A673 (cell line): ENCODE data around the gene CACNA2D2. TPM values are rescaled to one million over a fixed set of nuclear protein-coding genes. Genes with fewer than 3 reads are reported as not detected.

ENCODE experiments used
- BruUV-seq: library from RNA; stranded (reverse); fragments of 400-500 nt; replicated peaks from 2 replicates; lab custom pipeline; 2021; lab: Mats Ljungman, UMichigan
- CTCF ChIA-PET: fragments of 300-600 bp; sonication (Branson Sonifier 250); formaldehyde crosslinking; loops from one replicate; lab custom pipeline; 2022; ENCODE audit warnings: antibody characterized with exemption; lab: Charles Lee
- POLR2A ChIA-PET: fragments of 300-600 bp; sonication (Branson Sonifier 250); formaldehyde crosslinking; loops from one replicate; lab custom pipeline; 2022; ENCODE audit warnings: antibody characterized with exemption; ENCODE audit not compliant: low non-redundant PET; lab: Charles Lee
- DNase-seq: peaks from one replicate; pipeline ENCODE4 v3.0.0-alpha.2; 2015; ENCODE audit warnings: low spot score
- H3K27ac ChIP-seq: fragments of 200-600 bp; sonication (generic); 2 replicates; pipeline ENCODE4 v1.5.1; 2016; ENCODE audit warnings: mixed run types, low read depth, mild to moderate bottlenecking, mixed read lengths, antibody characterized with exemption, low read length; ENCODE audit not compliant: poor library complexity, severe bottlenecking
- H3K27me3 ChIP-seq: fragments of 200-600 bp; sonication (generic); replicated peaks from 2 replicates; pipeline ENCODE4 v1.6.1; 2017; ENCODE audit warnings: mixed run types, low read depth, mild to moderate bottlenecking, mixed read lengths, antibody characterized with exemption, low read length; ENCODE audit not compliant: insufficient read depth, poor library complexity
- H3K36me3 ChIP-seq: fragments of 200-600 bp; sonication (generic); 2 replicates; pipeline ENCODE4 v1.6.1; 2016; ENCODE audit warnings: mixed run types, mild to moderate bottlenecking, mixed read lengths, antibody characterized with exemption, low read length; ENCODE audit not compliant: insufficient read depth, poor library complexity, severe bottlenecking
- H3K4me1 ChIP-seq: fragments of 200-600 bp; sonication (generic); 2 replicates; pipeline ENCODE4 v1.6.1; 2017; ENCODE audit warnings: mixed run types, mild to moderate bottlenecking, mixed read lengths, antibody characterized with exemption, low read length; ENCODE audit not compliant: insufficient read depth, poor library complexity, severe bottlenecking
- H3K4me3 ChIP-seq: fragments of 200-600 bp; sonication (generic); 2 replicates; pipeline ENCODE4 v1.5.1; 2016; ENCODE audit warnings: low read depth, mixed run types, mild to moderate bottlenecking, mixed read lengths, low read length; ENCODE audit not compliant: poor library complexity, severe bottlenecking
- H3K9me3 ChIP-seq: fragments of 200-600 bp; sonication (generic); 2 replicates; pipeline ENCODE4 v1.6.1; 2016; ENCODE audit warnings: mixed run types, low read depth, mild to moderate bottlenecking, mixed read lengths, antibody characterized with exemption, low read length; ENCODE audit not compliant: poor library complexity, severe bottlenecking
- CTCF ChIP-seq: fragments of 300-800, 200-600 bp; sonication (generic); conservative IDR thresholded peaks from 2 replicates; pipeline ENCODE4 v1.5.1; 2017; ENCODE audit warnings: low read depth, mild to moderate bottlenecking, antibody characterized with exemption, low read length, moderate library complexity, mixed read lengths
- EZH2 ChIP-seq: fragments of 200-600 bp; sonication (generic); IDR thresholded peaks from 2 replicates; pipeline ENCODE4 v1.6.1; 2017; ENCODE audit warnings: borderline replicate concordance, low read depth, mild to moderate bottlenecking, mixed read lengths, antibody characterized with exemption, low read length; ENCODE audit not compliant: poor library complexity, severe bottlenecking
- intact Hi-C: fragments of 100-400 bp; cut with micrococcal nuclease; formaldehyde crosslinking; loops from one replicate; pipeline ENCODE4 v1.10.0; 2022; ENCODE audit not compliant: unreplicated experiment
- total RNA-seq: library from RNA; stranded (reverse); gene quantifications from 2 replicates; pipeline ENCODE4 v1.2.3, GENCODE V29; 2021

Gene CACNA2D2
- total RNA-seq, 1 experiment from 2014 or later = 0.17 TPM

- POLR2A ChIA-PET = no interaction called here
- Histone ChIP-seq H3K27ac (no peak overlapping the region), H3K4me3 (no peak overlapping the region), H3K4me1 (peaks cover 3% of the 10 kb centered on the region), H3K36me3 (peaks cover 7% of the 10 kb centered on the region), H3K9me3 (no peaks in the 10 kb centered on the region), H3K27me3 (no peaks in the 10 kb centered on the region)
- intact Hi-C loops = no loop called here
- no TSS peak for BruUV-seq
- DNase-seq = no peak
- CTCF ChIA-PET = no interaction called here
- no peak for TF ChIP-seq CTCF
- no peak for TF ChIP-seq EZH2
Measured at GRCh38 chr3:50326182-50326541, 177.3 kb downstream of the CACNA2D2 start.

- no peak for DNase-seq
- Histone ChIP-seq H3K27ac (no peak overlapping the region), H3K36me3 (peaks cover 1% of the 10 kb centered on the region), H3K4me3 (no peak overlapping the region), H3K9me3 (no peaks in the 10 kb centered on the region), H3K27me3 (no peaks in the 10 kb centered on the region), H3K4me1 (peaks cover 3% of the 10 kb centered on the region)
- intact Hi-C loops = no loop called here
- TF ChIP-seq CTCF (no peak), EZH2 (no peak)
- CTCF ChIA-PET = no interaction called here
- POLR2A ChIA-PET = no interaction called here
- BruUV-seq = no TSS peak
Measured at GRCh38 chr3:50325497-50326181, 177.8 kb downstream of the CACNA2D2 start.

- no TSS peak for BruUV-seq
- DNase-seq = no peak
- no peak overlapping the region for H3K27ac ChIP-seq
- H3K36me3 ChIP-seq = no peaks in the 10 kb centered on the region
- intact Hi-C loops = no loop called here
- H3K9me3 ChIP-seq = no peaks in the 10 kb centered on the region
- peaks cover 3% of the 10 kb centered on the region for H3K4me1 ChIP-seq
- ChIA-PET POLR2A (no interaction called here), CTCF (no interaction called here)
- H3K4me3 ChIP-seq = no peak overlapping the region
- no peaks in the 10 kb centered on the region for H3K27me3 ChIP-seq
- TF ChIP-seq EZH2 = no peak
- TF ChIP-seq CTCF = no peak
Measured at GRCh38 chr3:50325113-50325480, 178.3 kb downstream of the CACNA2D2 start.
